ENCODE data around the gene COPA. TPM values are rescaled to one million over a fixed set of nuclear protein-coding genes. Genes with fewer than 3 reads are reported as not detected.
A peak's percentile ranks its signal among the peaks of the same experiment; 100 is the strongest.

COPA gene
- total and polyA plus RNA-seq, 10 of the 15 experiments (the other 5 are each of a cell fraction or from before 2014, with no cell fraction given): 53.7 to 180 (median 123) TPM

DNA sequence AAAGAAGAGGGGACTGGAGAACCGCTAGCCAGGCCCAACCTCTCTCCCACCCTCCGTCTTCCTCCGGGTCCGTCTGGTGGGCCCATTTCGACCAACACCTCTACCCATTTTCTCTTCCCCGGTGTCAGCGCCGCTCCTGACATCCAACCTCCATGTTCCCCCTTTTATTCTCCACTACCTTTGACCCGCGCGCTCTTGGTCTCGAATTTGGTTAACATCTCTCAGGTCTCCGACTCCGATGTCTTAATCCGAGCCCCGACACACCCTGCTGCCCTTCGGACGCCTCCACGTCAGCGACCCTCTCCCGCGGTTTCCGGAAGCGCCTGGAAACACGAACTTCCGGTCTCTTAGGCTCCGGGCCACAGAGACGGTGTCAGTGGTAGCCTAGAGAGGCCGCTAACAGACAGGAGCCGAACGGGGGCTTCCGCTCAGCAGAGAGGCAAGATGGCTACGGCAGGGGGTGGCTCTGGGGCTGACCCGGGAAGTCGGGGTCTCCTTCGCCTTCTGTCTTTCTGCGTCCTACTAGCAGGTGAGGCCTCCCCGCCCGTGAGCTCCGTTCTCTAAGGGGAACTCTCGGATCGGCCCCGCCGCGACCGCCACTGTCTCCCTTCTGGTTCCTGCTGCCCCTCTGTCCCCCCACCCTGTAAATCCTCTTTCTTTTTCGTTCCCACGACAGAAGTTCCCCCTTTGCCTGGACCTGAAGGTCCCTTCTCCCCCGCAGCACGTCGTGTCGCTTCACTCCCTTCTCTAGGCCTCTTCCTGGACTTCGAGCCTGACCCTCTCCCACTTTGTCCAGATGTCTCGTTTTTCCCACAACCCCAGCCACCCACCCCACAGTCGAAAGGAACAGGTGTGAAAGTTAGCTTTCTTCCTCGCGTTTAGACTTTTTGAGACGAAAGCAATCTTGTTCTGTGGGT is at the start of gene COPA, which contains the start of gene NCSTN (continued):
- TF ChIP-seq, protein P1, sequence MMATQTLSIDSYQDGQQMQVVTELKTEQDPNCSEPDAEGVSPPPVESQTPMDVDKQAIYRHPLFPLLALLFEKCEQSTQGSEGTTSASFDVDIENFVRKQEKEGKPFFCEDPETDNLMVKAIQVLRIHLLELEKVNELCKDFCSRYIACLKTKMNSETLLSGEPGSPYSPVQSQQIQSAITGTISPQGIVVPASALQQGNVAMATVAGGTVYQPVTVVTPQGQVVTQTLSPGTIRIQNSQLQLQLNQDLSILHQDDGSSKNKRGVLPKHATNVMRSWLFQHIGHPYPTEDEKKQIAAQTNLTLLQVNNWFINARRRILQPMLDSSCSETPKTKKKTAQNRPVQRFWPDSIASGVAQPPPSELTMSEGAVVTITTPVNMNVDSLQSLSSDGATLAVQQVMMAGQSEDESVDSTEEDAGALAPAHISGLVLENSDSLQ (IDR thresholded peaks at IDR 0.05): peak; percentile 81
- peak; percentile 78; the same call in 1 of the 2 replicates for TF ChIP-seq CBFB (IDR thresholded peaks at IDR 0.05; ENCODE audit: low read depth)
- peak; percentile 29; the same call in 1 of the 2 replicates for TF ChIP-seq ZNF207 (IDR thresholded peaks at IDR 0.05; ENCODE audit: borderline replicate concordance)
- TF ChIP-seq, protein P2, sequence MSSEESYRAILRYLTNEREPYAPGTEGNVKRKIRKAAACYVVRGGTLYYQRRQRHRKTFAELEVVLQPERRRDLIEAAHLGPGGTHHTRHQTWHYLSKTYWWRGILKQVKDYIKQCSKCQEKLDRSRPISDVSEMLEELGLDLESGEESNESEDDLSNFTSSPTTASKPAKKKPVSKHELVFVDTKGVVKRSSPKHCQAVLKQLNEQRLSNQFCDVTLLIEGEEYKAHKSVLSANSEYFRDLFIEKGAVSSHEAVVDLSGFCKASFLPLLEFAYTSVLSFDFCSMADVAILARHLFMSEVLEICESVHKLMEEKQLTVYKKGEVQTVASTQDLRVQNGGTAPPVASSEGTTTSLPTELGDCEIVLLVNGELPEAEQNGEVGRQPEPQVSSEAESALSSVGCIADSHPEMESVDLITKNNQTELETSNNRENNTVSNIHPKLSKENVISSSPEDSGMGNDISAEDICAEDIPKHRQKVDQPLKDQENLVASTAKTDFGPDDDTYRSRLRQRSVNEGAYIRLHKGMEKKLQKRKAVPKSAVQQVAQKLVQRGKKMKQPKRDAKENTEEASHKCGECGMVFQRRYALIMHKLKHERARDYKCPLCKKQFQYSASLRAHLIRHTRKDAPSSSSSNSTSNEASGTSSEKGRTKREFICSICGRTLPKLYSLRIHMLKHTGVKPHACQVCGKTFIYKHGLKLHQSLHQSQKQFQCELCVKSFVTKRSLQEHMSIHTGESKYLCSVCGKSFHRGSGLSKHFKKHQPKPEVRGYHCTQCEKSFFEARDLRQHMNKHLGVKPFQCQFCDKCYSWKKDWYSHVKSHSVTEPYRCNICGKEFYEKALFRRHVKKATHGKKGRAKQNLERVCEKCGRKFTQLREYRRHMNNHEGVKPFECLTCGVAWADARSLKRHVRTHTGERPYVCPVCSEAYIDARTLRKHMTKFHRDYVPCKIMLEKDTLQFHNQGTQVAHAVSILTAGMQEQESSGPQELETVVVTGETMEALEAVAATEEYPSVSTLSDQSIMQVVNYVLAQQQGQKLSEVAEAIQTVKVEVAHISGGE (CRISPR knock-in tag; IDR thresholded peaks at IDR 0.05): peak; percentile 85
- TF ChIP-seq STAT3 (IDR thresholded peaks at IDR 0.05; ENCODE audit: low read depth, low read length): no peak
- TF ChIP-seq POLR2AphosphoS2 (IDR thresholded peaks at IDR 0.05; ENCODE audit: low read depth, low read length): peak; percentile 86
- TF ChIP-seq RCOR1 (conservative IDR thresholded peaks at IDR 0.05; ENCODE audit: low read depth, low read length): 0 out of 2 replicates have a peak, but pooled peaks have one; percentile 17
- no peak for TF ChIP-seq SUZ12 (IDR thresholded peaks at IDR 0.05; ENCODE audit: unreplicated experiment)
- no peak for TF ChIP-seq NRF1 (conservative IDR thresholded peaks at IDR 0.05; ENCODE audit: low read depth, low read length)
- TF ChIP-seq NR2F1 (conservative IDR thresholded peaks at IDR 0.05): peak; percentile 78
- TF ChIP-seq ZBED1 (IDR thresholded peaks at IDR 0.05; ENCODE audit: borderline replicate concordance): peak; percentile 39; the same call in 1 of the 2 replicates
- peak; percentile 81 for TF ChIP-seq CREB1 (IDR thresholded peaks at IDR 0.05; ENCODE audit: low read depth)
- TF ChIP-seq NFYA (IDR thresholded peaks at IDR 0.05; ENCODE audit: borderline replicate concordance, low read depth, low read length): no peak
- 0 out of 2 replicates have a peak, but pooled peaks have one; percentile 43 for TF ChIP-seq RFX5 (IDR thresholded peaks at IDR 0.05; ENCODE audit: low read depth, low read length)
- TF ChIP-seq NFXL1 (IDR thresholded peaks at IDR 0.05; ENCODE audit: borderline replicate concordance): no peak
- peak; percentile 43 to 60; a peak in 3 of 4 replicates for TF ChIP-seq IKZF2 (IDR thresholded peaks at IDR 0.05)
- TF ChIP-seq, protein P3, sequence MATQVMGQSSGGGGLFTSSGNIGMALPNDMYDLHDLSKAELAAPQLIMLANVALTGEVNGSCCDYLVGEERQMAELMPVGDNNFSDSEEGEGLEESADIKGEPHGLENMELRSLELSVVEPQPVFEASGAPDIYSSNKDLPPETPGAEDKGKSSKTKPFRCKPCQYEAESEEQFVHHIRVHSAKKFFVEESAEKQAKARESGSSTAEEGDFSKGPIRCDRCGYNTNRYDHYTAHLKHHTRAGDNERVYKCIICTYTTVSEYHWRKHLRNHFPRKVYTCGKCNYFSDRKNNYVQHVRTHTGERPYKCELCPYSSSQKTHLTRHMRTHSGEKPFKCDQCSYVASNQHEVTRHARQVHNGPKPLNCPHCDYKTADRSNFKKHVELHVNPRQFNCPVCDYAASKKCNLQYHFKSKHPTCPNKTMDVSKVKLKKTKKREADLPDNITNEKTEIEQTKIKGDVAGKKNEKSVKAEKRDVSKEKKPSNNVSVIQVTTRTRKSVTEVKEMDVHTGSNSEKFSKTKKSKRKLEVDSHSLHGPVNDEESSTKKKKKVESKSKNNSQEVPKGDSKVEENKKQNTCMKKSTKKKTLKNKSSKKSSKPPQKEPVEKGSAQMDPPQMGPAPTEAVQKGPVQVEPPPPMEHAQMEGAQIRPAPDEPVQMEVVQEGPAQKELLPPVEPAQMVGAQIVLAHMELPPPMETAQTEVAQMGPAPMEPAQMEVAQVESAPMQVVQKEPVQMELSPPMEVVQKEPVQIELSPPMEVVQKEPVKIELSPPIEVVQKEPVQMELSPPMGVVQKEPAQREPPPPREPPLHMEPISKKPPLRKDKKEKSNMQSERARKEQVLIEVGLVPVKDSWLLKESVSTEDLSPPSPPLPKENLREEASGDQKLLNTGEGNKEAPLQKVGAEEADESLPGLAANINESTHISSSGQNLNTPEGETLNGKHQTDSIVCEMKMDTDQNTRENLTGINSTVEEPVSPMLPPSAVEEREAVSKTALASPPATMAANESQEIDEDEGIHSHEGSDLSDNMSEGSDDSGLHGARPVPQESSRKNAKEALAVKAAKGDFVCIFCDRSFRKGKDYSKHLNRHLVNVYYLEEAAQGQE (IDR thresholded peaks at IDR 0.05; ENCODE audit: low read depth, low read length): peak; percentile 31; the same call in 1 of the 2 replicates
- TF ChIP-seq HCFC1 (IDR thresholded peaks at IDR 0.05; ENCODE audit: low read length): peak; percentile 66
- TF ChIP-seq IKZF1 (conservative IDR thresholded peaks at IDR 0.05): peak; percentile 91
- TF ChIP-seq, protein P4, sequence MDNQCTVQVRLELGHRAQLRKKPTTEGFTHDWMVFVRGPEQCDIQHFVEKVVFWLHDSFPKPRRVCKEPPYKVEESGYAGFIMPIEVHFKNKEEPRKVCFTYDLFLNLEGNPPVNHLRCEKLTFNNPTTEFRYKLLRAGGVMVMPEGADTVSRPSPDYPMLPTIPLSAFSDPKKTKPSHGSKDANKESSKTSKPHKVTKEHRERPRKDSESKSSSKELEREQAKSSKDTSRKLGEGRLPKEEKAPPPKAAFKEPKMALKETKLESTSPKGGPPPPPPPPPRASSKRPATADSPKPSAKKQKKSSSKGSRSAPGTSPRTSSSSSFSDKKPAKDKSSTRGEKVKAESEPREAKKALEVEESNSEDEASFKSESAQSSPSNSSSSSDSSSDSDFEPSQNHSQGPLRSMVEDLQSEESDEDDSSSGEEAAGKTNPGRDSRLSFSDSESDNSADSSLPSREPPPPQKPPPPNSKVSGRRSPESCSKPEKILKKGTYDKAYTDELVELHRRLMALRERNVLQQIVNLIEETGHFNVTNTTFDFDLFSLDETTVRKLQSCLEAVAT (IDR thresholded peaks at IDR 0.05): peak; percentile 89

Measured in GM12878 (cell line).